SU-DHL-6 (cell line): ENCODE measurements around the gene LRRC34.

Experiments used
- H2AFZ ChIP-seq: fragments of 200-600 bp; sonication (generic); 2 replicates; pipeline ENCODE4 v1.6.1; 2014; ENCODE audit warnings: low read depth, mild to moderate bottlenecking, moderate library complexity, mixed read lengths, antibody characterized with exemption, low read length; ENCODE audit not compliant: severe bottlenecking
- H3F3A ChIP-seq: fragments of 200-600 bp; shearing (Covaris generic); 2 replicates; pipeline ENCODE4 v1.6.0; 2016; ENCODE audit warnings: antibody characterized with exemption, mild to moderate bottlenecking; ENCODE audit not compliant: insufficient read depth
- H3K27ac ChIP-seq: fragments of 200-600 bp; sonication (generic); 2 replicates; pipeline ENCODE4 v1.5.1; 2016; ENCODE audit warnings: low read depth, mild to moderate bottlenecking, low read length, moderate library complexity, mixed read lengths
- H3K27me3 ChIP-seq: fragments of 200-600 bp; sonication (generic), shearing (Covaris generic); 2 replicates; pipeline ENCODE4 v1.6.0; 2014; ENCODE audit warnings: mild to moderate bottlenecking, low read length
- H3K36me3 ChIP-seq: fragments of 200-600 bp; sonication (generic); 2 replicates; pipeline ENCODE4 v1.6.1; 2014; ENCODE audit warnings: mild to moderate bottlenecking, low read length, mixed read lengths
- H3K4me2 ChIP-seq: fragments of 300-600, 200-600 bp; shearing (Covaris generic), sonication (generic); 2 replicates; pipeline ENCODE4 v1.6.0; 2014; ENCODE audit warnings: low read length, low read depth, mild to moderate bottlenecking; ENCODE audit not compliant: poor library complexity, severe bottlenecking
- H3K4me3 ChIP-seq: fragments of 200-600 bp; sonication (generic); 2 replicates; pipeline ENCODE4 v1.5.1; 2014; ENCODE audit warnings: antibody characterized with exemption, low read length, mild to moderate bottlenecking, mixed read lengths; ENCODE audit not compliant: insufficient read depth, poor library complexity, severe bottlenecking
- H3K79me2 ChIP-seq: fragments of 200-600 bp; sonication (generic); 2 replicates; pipeline ENCODE4 v1.6.1; 2014; ENCODE audit warnings: mild to moderate bottlenecking, low read length, moderate library complexity; ENCODE audit not compliant: insufficient read depth
- H3K9ac ChIP-seq: fragments of 200-600 bp; sonication (generic); 2 replicates; pipeline ENCODE4 v1.7.0; 2014; ENCODE audit warnings: mild to moderate bottlenecking, low read length
- H3K9me2 ChIP-seq: fragments of 200-600 bp; sonication (generic); replicated peaks from 2 replicates; pipeline ENCODE4 v1.6.1; 2014; ENCODE audit warnings: low read length; ENCODE audit not compliant: insufficient read depth
- H3K9me3 ChIP-seq: fragments of 200-600 bp; sonication (generic); 2 replicates; pipeline ENCODE4 v1.6.1; 2014; ENCODE audit warnings: low read length, mixed read lengths; ENCODE audit not compliant: insufficient read depth
- H4K20me1 ChIP-seq: fragments of 200-600 bp; sonication (generic); 2 replicates; pipeline ENCODE4 v1.6.1; 2014; ENCODE audit warnings: low read depth, mild to moderate bottlenecking, antibody characterized with exemption, low read length, moderate library complexity, mixed read lengths
- CTCF ChIP-seq: fragments of 200-600 bp; sonication (generic); IDR thresholded peaks from one replicate; pipeline ENCODE4 v1.5.1; 2017; ENCODE audit warnings: antibody characterized with exemption, mild to moderate bottlenecking, low read length, moderate library complexity; ENCODE audit not compliant: insufficient read depth, poor library complexity, severe bottlenecking
- EZH2phosphoT487 ChIP-seq: fragments of 200-600 bp; sonication (generic), shearing (Covaris generic); conservative IDR thresholded peaks from 2 replicates; pipeline ENCODE4 v1.6.1; 2018; ENCODE audit warnings: mild to moderate bottlenecking, antibody characterized with exemption, low read length, moderate library complexity, mixed read lengths

Gene LRRC34

GRCh38 chr3:169755488-169755887 is 57.2 kb downstream of the LRRC34 start:
- no peaks in the 10 kb centered on the region for H3F3A ChIP-seq
- no peaks in the 10 kb centered on the region for H3K9me2 ChIP-seq
- TF ChIP-seq EZH2phosphoT487 (no peak), CTCF (no peak)
- H3K9me3 ChIP-seq = no peaks in the 10 kb centered on the region
- no peak overlapping the region for H3K4me2 ChIP-seq
- no peak overlapping the region for H3K27ac ChIP-seq
- no peak overlapping the region for H3K9ac ChIP-seq
- H2AFZ ChIP-seq = no peak overlapping the region
- no peak overlapping the region for H3K4me3 ChIP-seq
- no peaks in the 10 kb centered on the region for H3K36me3 ChIP-seq
- no peaks in the 10 kb centered on the region for H3K27me3 ChIP-seq
- H3K79me2 ChIP-seq = no peaks in the 10 kb centered on the region
- no peaks in the 10 kb centered on the region for H4K20me1 ChIP-seq

GRCh38 chr3:169754711-169755110 is 58.0 kb downstream of the LRRC34 start:
- Histone ChIP-seq H3K4me2 (no peak overlapping the region), H3F3A (no peaks in the 10 kb centered on the region), H4K20me1 (no peaks in the 10 kb centered on the region), H2AFZ (no peak overlapping the region), H3K27ac (no peak overlapping the region), H3K9ac (no peak overlapping the region), H3K27me3 (no peaks in the 10 kb centered on the region), H3K79me2 (no peaks in the 10 kb centered on the region), H3K9me3 (no peaks in the 10 kb centered on the region), H3K9me2 (no peaks in the 10 kb centered on the region), H3K36me3 (no peaks in the 10 kb centered on the region), H3K4me3 (no peak overlapping the region)
- TF ChIP-seq CTCF (no peak), EZH2phosphoT487 (no peak)

GRCh38 chr3:169751875-169752274 is 60.8 kb downstream of the LRRC34 start:
- Histone ChIP-seq H3K4me3 (no peak overlapping the region), H2AFZ (no peak overlapping the region), H3K9me3 (no peaks in the 10 kb centered on the region), H3K9me2 (no peaks in the 10 kb centered on the region), H3K4me2 (no peak overlapping the region), H3K79me2 (no peaks in the 10 kb centered on the region), H3K9ac (no peak overlapping the region), H3F3A (no peaks in the 10 kb centered on the region), H3K36me3 (no peaks in the 10 kb centered on the region), H4K20me1 (no peaks in the 10 kb centered on the region), H3K27ac (no peak overlapping the region), H3K27me3 (no peaks in the 10 kb centered on the region)
- TF ChIP-seq EZH2phosphoT487 = no peak
- no peak for TF ChIP-seq CTCF

- Histone ChIP-seq H3K9me3 (no peaks in the 10 kb centered on the region), H3K9me2 (no peaks in the 10 kb centered on the region), H3K27me3 (no peaks in the 10 kb centered on the region), H3K9ac (no peak overlapping the region), H4K20me1 (no peaks in the 10 kb centered on the region), H3K4me2 (no peak overlapping the region), H2AFZ (no peak overlapping the region), H3K4me3 (no peak overlapping the region), H3K36me3 (no peaks in the 10 kb centered on the region), H3F3A (no peaks in the 10 kb centered on the region), H3K79me2 (no peaks in the 10 kb centered on the region), H3K27ac (no peak overlapping the region)
- TF ChIP-seq EZH2phosphoT487 (no peak), CTCF (no peak)
These were observed 62.0 kb downstream of the LRRC34 start for GRCh38 chr3:169750665-169751064.
